Effector CD8-positive, alpha-beta T cell (primary cell): ENCODE measurements around the gene DYRK1B.
"Not testable (repeated sequence)": the region's sequence is repeated elsewhere in the genome, so short reads cannot be mapped to it uniquely, and the experiment has no call there.

Experiments used
- DNase-seq: peaks from one replicate; lab custom pipeline; 2025; lab: John Stamatoyannopoulos, UW

DYRK1B gene

GRCh38 chr19:39810424-39810823 is 23.5 kb downstream of the DYRK1B start:
- DNase-seq = no peak

GRCh38 chr19:39809368-39809767 is 24.6 kb downstream of the DYRK1B start:
- DNase-seq = no peak

GRCh38 chr19:39808688-39809087 is 25.3 kb downstream of the DYRK1B start:
- not testable (repeated sequence) for DNase-seq

GRCh38 chr19:39807846-39808364 is 26.1 kb downstream of the DYRK1B start:
- no peak for DNase-seq

DNA sequence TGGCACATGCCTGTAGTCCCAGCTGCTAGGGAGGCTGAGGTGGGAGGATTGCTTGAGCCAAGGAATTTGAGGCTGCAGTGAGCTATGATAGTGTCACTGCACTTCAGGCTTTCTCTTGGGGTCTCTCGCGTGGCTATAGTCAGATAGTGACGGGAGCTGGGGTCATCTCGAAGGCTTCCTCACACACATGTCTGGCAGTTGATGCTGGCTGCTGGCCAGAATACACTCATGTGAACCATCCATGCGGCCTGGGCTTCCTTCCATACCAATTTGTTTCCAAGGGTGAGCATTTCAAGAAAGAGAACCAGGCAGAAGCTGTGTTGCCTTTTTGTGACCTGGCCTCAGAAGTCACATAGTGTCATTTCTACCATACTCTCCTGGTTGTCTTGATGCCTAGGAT is 28.9 kb downstream of the DYRK1B start:
- no peak for DNase-seq

DNA sequence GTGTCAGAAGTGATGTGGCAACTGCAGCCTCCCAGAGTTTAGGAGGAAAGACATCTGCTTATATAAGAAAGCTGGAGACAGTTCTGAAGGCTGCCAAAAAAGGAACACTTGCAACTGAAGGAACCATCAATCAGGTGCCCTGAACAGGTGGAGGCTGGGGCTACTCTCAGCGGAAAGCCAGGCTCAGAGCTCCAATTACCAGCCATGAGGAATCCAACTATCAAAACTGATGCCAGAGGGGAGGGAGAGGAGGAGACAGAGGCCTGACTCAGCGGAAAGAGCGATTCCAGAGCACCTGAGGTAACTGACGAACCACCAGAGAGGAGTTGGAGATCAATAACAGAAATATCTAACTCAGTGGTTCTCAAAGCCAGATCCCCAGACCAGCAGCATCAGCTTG is 31.0 kb downstream of the DYRK1B start:
- DNase-seq = no peak

DNA sequence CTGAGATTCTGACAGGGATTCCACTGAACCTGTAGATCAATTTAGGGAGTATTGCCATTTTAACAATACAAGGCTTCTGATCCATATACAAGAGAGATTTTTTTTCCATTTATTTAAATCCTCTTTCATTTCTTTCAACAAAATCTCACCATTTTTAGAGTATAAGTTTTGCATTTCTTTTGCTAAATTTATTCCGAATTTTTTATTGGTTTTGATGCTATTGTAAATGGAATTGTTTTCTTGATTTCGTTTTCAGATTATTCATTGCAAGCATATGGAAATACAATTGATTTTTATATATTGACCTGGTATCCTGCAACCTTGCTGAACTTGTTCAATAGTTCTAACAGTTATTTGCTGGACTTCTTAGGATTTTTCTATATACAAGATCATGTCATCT is 36.9 kb downstream of the DYRK1B start:
- DNase-seq = no peak

DNA sequence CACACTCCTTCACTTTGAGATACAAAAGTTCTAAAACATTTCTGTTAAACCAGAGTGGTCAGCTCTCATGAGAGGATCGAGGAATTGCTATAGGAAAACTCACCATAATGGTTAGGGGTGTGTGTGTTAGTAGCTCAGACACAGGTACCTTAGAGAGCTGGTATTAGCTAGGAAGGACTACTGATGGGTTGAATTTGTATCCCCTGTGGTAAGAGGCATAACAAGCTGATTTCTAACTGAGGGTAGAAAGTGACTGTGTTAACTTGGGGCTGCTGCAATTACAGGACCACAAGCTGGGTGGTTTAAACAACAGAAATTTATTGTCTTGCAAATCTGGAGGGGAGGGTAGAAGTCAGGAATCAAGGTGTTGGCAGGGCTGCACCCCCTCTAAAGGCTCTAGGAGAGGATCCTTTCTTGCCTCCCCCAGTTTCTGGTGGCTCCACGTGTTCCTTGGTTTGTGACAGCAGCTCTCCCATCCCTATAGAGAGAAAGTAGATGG is 37.9 kb downstream of the DYRK1B start:
- DNase-seq = no peak

DNA sequence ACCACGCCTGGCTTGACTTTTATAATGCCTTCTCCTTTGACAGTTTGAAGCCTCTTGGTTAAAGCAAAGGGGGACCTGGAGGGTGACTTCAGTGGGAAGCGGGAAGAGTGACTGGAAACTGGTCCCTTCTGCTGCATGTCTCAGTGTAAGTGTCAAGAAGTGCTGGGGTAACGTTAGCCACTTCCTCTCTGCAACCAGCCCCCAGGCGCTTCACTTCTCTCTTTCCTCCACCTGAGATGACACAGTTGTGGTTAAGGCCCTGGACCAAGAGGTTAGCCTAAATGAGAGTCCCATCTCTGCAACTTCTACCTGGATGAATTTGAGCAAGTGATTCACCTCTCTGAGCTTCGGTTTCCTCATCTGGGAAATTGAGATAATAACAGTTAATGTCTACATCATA is 39.0 kb downstream of the DYRK1B start:
- no peak for DNase-seq

DNA sequence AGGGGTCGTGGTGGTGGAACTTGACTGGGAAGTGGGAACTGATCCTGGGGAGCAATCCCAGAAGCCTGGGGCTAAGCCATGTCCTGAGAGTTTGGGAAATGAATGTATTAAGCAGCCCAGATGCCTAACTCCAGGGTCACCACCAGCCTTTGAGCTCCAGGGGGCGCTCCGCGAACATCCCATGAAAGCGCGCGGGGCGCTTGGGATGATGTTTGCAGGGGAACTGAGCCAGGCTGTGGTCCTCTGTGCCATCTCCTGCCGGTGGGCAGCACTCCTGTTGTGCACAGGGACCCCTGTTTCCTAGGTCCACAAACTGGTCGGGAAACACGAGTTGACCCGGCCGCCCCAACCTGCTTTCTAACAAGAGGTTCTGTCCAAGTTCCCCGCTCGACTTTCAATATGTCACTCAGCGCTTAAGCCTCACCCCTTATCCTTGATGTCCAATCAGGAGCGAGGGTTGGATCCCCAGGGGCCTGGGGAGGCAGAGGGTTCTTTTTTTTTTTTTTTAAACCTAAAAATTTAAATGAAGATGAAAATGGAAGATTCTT is 40.9 kb downstream of the DYRK1B start:
- DNase-seq = peak; percentile 61

- DNase-seq = no peak
Measured at GRCh38 chr19:39788244-39788643, 45.7 kb downstream of the DYRK1B start.

- no peak for DNase-seq
Measured at GRCh38 chr19:39780894-39781293, 53.1 kb downstream of the DYRK1B start.

DNA sequence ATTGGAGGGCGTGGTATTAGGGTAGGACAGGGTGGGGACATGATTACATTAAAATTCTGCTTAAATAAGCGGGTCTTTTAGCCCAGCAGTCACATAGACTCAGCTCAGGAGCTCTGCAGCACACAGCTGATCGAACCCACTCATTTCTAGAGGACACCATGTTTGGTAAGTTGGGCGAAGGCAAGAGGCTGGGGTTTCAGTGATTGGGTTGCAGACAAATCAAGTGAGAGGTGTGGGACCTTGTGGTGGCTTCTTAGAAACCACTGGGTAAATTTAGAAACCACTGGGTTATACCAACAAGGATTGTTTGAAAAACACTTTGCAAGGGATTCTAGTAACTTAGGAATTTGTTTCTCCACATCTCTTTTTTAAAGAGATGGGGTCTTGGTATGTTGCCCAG is 55.2 kb downstream of the DYRK1B start, which contains the start of gene LEUTX:
TSS of gene LEUTX (plus strand) at position 92 of the 400 bp plus-strand sequence. CDS start at position 159, 67 bp downstream.
- DNase-seq = no peak
